GM23338 (cell line): ENCODE measurements around the gene CNNM2.

ENCODE experiments used
- CREB1 ChIP-seq: fragments of 250-450 bp; sonication (Bioruptor Pico); IDR thresholded peaks from 2 replicates; pipeline ENCODE4 v1.5.0; 2020; ENCODE audit warnings: low read depth, mild to moderate bottlenecking, moderate library complexity
- CTCF ChIP-seq, 2 experiments: fragments of 200-600 bp in 1 of 2; sonication (generic) in 1 of 2; conservative IDR thresholded peaks; 2 replicates each; pipeline versions ENCODE4 v1.5.1 to v1.6.1; 2016 to 2017; ENCODE audit warnings: antibody characterized with exemption in 2 of 2, low read depth in 2 of 2, mild to moderate bottlenecking in 2 of 2, moderate library complexity in 1 of 2
- ETS1 ChIP-seq: IDR thresholded peaks from 2 replicates; pipeline ENCODE4 v1.6.1; 2016; ENCODE audit warnings: antibody characterized with exemption
- EZH2 ChIP-seq: fragments of 200-600 bp; sonication (generic); IDR thresholded peaks from one replicate; pipeline ENCODE4 v1.8.0; 2017; ENCODE audit warnings: antibody characterized with exemption, mild to moderate bottlenecking, low read depth; ENCODE audit not compliant: unreplicated experiment
- EZH2phosphoT487 ChIP-seq: fragments of 200-600 bp; sonication (generic); IDR thresholded peaks from one replicate; pipeline ENCODE4 v1.8.1; 2018; ENCODE audit warnings: antibody characterized with exemption; ENCODE audit not compliant: unreplicated experiment
- JUNB ChIP-seq: IDR thresholded peaks from one replicate; pipeline ENCODE4 v1.6.1; 2016; ENCODE audit warnings: antibody characterized with exemption; ENCODE audit not compliant: unreplicated experiment
- NANOG ChIP-seq: IDR thresholded peaks from 2 replicates; pipeline ENCODE4 v1.6.1; 2016; ENCODE audit warnings: antibody characterized with exemption, borderline replicate concordance
- POLR2AphosphoS5 ChIP-seq: IDR thresholded peaks from 2 replicates; pipeline ENCODE4 v1.6.1; 2016; ENCODE audit warnings: antibody characterized with exemption, low read depth
- REST ChIP-seq: IDR thresholded peaks from one replicate; pipeline ENCODE4 v1.6.1; 2018; ENCODE audit warnings: antibody characterized with exemption; ENCODE audit not compliant: unreplicated experiment
- STAT1 ChIP-seq: IDR thresholded peaks from one replicate; pipeline ENCODE4 v1.6.1; 2016; ENCODE audit warnings: antibody characterized with exemption; ENCODE audit not compliant: unreplicated experiment
- ZNF114 ChIP-seq: fragments of 250-450 bp; sonication (Bioruptor Pico); IDR thresholded peaks from 2 replicates; pipeline ENCODE4 v1.5.0; 2020; ENCODE audit warnings: mild to moderate bottlenecking, moderate library complexity
- ZNF331 ChIP-seq: fragments of 250-450 bp; sonication (Bioruptor Pico); IDR thresholded peaks from 2 replicates; pipeline ENCODE4 v1.5.0; 2020; ENCODE audit warnings: low read depth, mild to moderate bottlenecking, moderate library complexity

GRCh38 chr10:103062854-103063590 lies 144.9 kb downstream of the CNNM2 start:
- no peak for TF ChIP-seq EZH2
- TF ChIP-seq CTCF (conservative IDR thresholded peaks at IDR 0.05; ENCODE audit: low read depth in 2 of 2), result peak in 1 of 2 experiments; percentile 36; a peak in 2 of 4 replicates
- TF ChIP-seq CREB1 (CRISPR knock-in tag), result no peak
- no peak for TF ChIP-seq ETS1
- TF ChIP-seq ZNF331 (CRISPR knock-in tag), result no peak
- no peak for TF ChIP-seq POLR2AphosphoS5
- no peak for TF ChIP-seq REST
- no peak for TF ChIP-seq EZH2phosphoT487
- TF ChIP-seq STAT1, result no peak
- TF ChIP-seq ZNF114, result no peak
- TF ChIP-seq NANOG, result no peak
- TF ChIP-seq JUNB, result no peak
